ENCODE measurements around the gene MKX. TPM values are rescaled to one million over a fixed set of nuclear protein-coding genes. Genes with fewer than 3 reads are reported as not detected.

Gene MKX
- polyA plus RNA-seq, 4 donors: 0.25 to 0.31 (median 0.27) TPM; not detected in 1

DNA sequence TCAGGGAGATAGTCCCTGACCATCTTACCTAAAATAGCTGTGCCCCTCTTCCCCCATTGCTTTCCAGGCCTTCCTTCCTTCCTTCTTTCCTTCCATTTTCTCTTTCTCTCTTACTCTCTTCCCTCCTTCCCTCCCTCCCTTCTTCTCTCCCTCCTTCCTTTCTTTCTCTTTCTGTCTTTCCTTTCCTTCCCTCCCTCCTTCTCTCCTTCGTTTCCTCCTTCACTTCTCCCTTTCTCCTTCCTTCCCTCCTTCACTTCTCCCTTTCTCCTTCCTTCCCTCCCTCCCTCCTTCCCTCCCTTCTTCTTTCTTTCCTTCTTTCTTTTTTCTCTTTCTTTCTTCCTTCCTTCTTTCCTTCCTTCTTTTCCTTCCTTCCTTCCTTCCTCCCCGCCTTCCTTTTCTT, 24.6 kb upstream of the MKX start:
- H3K9me3 ChIP-seq (ENCODE audit: control insufficient read depth in 2 of 2, insufficient read depth in 1 of 2, low read depth in 1 of 2, low read length in 1 of 2): no peaks in the 10 kb centered on the region
- H3K4me1 ChIP-seq (ENCODE audit: control insufficient read depth in 3 of 3, insufficient read depth in 2 of 3, low read depth in 1 of 3, low read length in 2 of 3): no peaks in the 10 kb centered on the region
- FAIRE-seq: no peak
- H3K4me3 ChIP-seq (ENCODE audit: low read depth in 1 of 3, low read length in 3 of 3): no peak overlapping the region
- H3K27me3 ChIP-seq (ENCODE audit: control insufficient read depth in 3 of 3, insufficient read depth in 3 of 3, low read length in 3 of 3): no peaks in the 10 kb centered on the region
- WGBS, 3 donors: 74 to 86% (median 77%) methylated on average over 2 of the region's 2 CpGs
- H3K36me3 ChIP-seq (ENCODE audit: control insufficient read depth in 3 of 3, insufficient read depth in 2 of 3, low read depth in 1 of 3, low read length in 3 of 3): no peaks in the 10 kb centered on the region
- H3K27ac ChIP-seq (ENCODE audit: low read depth in 1 of 3, low read length in 2 of 3): no peak overlapping the region
- DNase-seq: no peak

DNA sequence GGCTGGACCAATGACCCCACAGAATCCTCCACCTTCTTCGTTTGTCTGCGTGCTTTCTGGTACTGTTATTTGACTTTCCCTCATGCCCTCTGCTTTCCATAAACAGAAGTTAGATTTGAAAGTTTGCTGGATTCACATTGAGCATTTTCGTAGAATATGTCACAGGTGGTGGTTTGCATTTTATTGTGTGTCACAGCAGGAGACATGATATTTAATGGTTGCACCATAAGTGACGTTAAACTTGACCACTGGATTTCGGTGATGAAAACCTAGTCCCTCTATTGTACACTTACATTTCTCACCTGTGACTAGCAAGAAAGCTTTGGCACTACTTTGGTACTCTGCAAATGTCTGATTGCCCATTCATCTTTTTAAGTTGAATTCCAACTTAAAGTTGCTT, 15.2 kb upstream of the MKX start:
- H3K27ac ChIP-seq (ENCODE audit: low read depth in 1 of 3, low read length in 2 of 3): no peak overlapping the region

DNA sequence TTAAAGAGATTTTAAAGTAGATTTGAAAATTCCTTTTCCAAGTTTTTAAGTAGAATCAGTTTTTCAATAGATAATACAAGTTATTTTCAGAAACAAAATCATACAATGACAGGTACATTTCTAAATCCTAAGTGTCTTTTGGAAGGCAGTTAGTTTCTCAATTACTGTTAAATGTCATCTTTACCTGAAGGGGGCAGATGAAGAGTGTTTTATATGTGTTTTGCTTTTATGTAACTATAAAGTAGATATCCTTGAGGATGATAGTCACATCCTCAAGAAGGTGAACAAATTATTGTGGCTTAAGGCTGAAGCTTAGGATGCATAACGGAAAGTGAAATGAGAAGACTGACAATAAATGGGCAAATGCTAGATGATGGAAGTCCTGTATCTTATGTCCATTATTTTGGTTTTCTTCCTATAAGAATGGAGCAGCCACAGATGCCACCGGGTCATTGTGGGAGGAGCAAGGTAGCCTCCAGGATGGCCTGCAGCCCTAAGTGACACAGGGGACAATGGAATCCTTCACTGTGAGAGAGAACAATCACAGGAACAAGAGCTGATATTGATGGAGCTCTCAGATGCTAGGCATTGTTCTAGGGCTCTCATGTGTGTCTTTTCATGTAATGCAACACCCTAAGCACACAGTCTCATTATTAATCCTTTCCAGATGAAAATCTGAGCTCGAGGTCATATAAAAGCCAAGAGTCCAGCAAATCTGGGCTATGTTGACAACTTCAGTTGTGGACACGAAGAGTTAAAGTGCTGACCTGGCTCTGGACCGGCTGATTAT, 14.1 kb upstream of the MKX start:
- H3K27me3 ChIP-seq (ENCODE audit: control insufficient read depth in 3 of 3, insufficient read depth in 3 of 3, low read length in 3 of 3): peaks cover 0 to 4% (median 3%) of the 10 kb centered on the region in 3 donors
- no peaks in the 10 kb centered on the region for H3K36me3 ChIP-seq (ENCODE audit: control insufficient read depth in 3 of 3, insufficient read depth in 2 of 3, low read depth in 1 of 3, low read length in 3 of 3)
- FAIRE-seq (no peak), DNase-seq (no peak)
- no peak overlapping the region for H3K4me3 ChIP-seq (ENCODE audit: low read depth in 1 of 3, low read length in 3 of 3)
- no peak overlapping the region for H3K27ac ChIP-seq (ENCODE audit: low read depth in 1 of 3, low read length in 2 of 3)
- 43 to 56% (median 48%) methylated on average over 5 of the region's 5 CpGs for WGBS, 3 donors
- no peaks in the 10 kb centered on the region for H3K4me1 ChIP-seq (ENCODE audit: control insufficient read depth in 3 of 3, insufficient read depth in 2 of 3, low read depth in 1 of 3, low read length in 2 of 3)
- peaks cover 0 to 2% of the 10 kb centered on the region in 2 donors for H3K9me3 ChIP-seq (ENCODE audit: control insufficient read depth in 2 of 2, insufficient read depth in 1 of 2, low read depth in 1 of 2, low read length in 1 of 2)

More for the DNA sequence above, 15.2 kb upstream of the MKX start:
- 84 to 88% (median 87%) methylated on average over 5 of the region's 5 CpGs for WGBS, 3 donors
- no peak for DNase-seq
- no peaks in the 10 kb centered on the region for H3K4me1 ChIP-seq (ENCODE audit: control insufficient read depth in 3 of 3, insufficient read depth in 2 of 3, low read depth in 1 of 3, low read length in 2 of 3)
- no peak overlapping the region for H3K4me3 ChIP-seq (ENCODE audit: low read depth in 1 of 3, low read length in 3 of 3)
- no peaks in the 10 kb centered on the region for H3K9me3 ChIP-seq (ENCODE audit: control insufficient read depth in 2 of 2, insufficient read depth in 1 of 2, low read depth in 1 of 2, low read length in 1 of 2)
- peaks cover 0 to 4% (median 0%) of the 10 kb centered on the region in 3 donors for H3K27me3 ChIP-seq (ENCODE audit: control insufficient read depth in 3 of 3, insufficient read depth in 3 of 3, low read length in 3 of 3)
- H3K36me3 ChIP-seq (ENCODE audit: control insufficient read depth in 3 of 3, insufficient read depth in 2 of 3, low read depth in 1 of 3, low read length in 3 of 3): no peaks in the 10 kb centered on the region
- no peak for FAIRE-seq

DNA sequence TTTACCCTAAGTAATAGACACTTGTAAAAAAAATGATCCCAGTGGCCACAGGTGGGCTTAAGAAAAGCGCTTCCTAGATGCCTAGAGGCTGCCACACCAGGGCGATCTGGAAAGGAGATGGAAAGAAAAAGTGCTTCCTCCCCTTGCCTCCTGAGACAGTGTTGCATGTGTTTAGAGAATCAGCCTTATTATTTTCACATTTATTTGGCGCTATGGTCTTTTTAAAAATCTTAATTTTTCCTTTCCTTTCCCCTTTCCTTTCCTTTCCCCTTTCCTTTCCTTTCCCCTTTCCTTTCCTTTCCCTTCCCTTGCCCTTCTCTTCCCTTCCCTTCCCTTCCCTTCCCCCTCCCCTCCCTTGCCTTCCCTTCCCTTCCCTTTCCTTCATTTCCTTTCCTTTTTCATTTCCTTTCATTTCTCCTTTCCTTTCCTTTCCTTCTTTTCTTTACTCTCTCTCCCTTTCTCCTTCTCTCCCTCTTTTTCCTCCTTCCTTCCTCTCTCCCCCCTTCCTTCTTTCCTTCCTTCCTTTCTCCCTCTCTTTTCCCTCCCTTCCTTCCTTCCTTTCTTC, 7.1 kb upstream of the MKX start:
- Histone ChIP-seq H3K9me3 (ENCODE audit: control insufficient read depth in 2 of 2, insufficient read depth in 1 of 2, low read depth in 1 of 2, low read length in 1 of 2) (peaks cover 0 to 2% of the 10 kb centered on the region in 2 donors), H3K4me3 (ENCODE audit: low read depth in 1 of 3, low read length in 3 of 3) (no peak overlapping the region), H3K36me3 (ENCODE audit: control insufficient read depth in 3 of 3, insufficient read depth in 2 of 3, low read depth in 1 of 3, low read length in 3 of 3) (no peaks in the 10 kb centered on the region), H3K27me3 (ENCODE audit: control insufficient read depth in 3 of 3, insufficient read depth in 3 of 3, low read length in 3 of 3) (peaks cover 0 to 13% (median 8%) of the 10 kb centered on the region in 3 donors), H3K4me1 (ENCODE audit: control insufficient read depth in 3 of 3, insufficient read depth in 2 of 3, low read depth in 1 of 3, low read length in 2 of 3) (no peaks in the 10 kb centered on the region), H3K27ac (ENCODE audit: low read depth in 1 of 3, low read length in 2 of 3) (no peak overlapping the region)
- WGBS, 3 donors: 81 to 87% (median 82%) methylated on average over 3 of the region's 3 CpGs
- FAIRE-seq: no peak
- DNase-seq: no peak

DNA sequence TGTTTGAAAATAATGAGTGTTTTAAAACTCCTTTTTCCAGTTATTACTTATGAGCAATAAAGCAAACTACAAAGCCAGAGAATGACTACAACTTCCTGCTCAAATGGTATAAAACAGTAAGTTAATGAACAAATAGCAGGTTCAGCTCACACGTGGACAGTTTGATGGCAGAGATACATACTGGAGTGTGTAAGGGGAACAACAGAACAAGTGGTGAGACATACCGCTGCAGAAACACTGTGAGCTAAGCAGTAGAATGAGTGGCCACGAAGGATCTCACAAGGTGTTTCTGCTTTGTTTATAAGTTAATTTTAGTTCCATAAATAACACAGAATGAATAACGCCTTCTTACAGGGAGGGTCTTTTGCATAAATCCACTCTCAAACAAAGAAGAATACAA, 3.0 kb upstream of the MKX start:
- WGBS, 3 donors: 17 to 34% (median 25%) methylated on average over 4 of the region's 4 CpGs
- Histone ChIP-seq H3K4me1 (ENCODE audit: control insufficient read depth in 3 of 3, insufficient read depth in 2 of 3, low read depth in 1 of 3, low read length in 2 of 3) (peaks cover 2 to 22% (median 3%) of the 10 kb centered on the region in 3 donors), H3K27ac (ENCODE audit: low read depth in 1 of 3, low read length in 2 of 3) (no peak overlapping the region), H3K9me3 (ENCODE audit: control insufficient read depth in 2 of 2, insufficient read depth in 1 of 2, low read depth in 1 of 2, low read length in 1 of 2) (peaks cover 0 to 3% of the 10 kb centered on the region in 2 donors), H3K27me3 (ENCODE audit: control insufficient read depth in 3 of 3, insufficient read depth in 3 of 3, low read length in 3 of 3) (peaks cover 14 to 49% (median 32%) of the 10 kb centered on the region in 3 donors), H3K4me3 (ENCODE audit: low read depth in 1 of 3, low read length in 3 of 3) (no peak overlapping the region), H3K36me3 (ENCODE audit: control insufficient read depth in 3 of 3, insufficient read depth in 2 of 3, low read depth in 1 of 3, low read length in 3 of 3) (no peaks in the 10 kb centered on the region)
- DNase-seq (no peak), FAIRE-seq (no peak)

DNA sequence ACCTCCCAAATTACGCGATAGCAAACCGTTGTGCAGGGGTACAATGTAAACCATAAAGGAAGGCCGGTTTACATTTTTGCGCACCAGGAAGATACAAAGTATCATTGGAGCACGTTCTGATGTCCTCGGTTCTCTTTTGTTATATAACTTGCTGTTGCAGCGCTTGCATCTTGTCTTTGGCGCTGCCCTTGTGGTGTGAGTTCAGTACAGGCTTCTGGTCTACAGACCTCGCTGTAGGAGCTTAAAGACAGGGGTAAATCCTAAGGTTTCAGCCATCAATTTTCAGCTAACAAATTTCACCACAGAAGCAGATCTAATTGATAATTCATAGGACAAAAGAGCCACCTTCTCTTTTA, 1.5 kb upstream of the MKX start:
- DNase-seq: peak in 1 of 2 donors; percentile 11
- H3K4me3 ChIP-seq (ENCODE audit: low read depth in 1 of 3, low read length in 3 of 3): no peak overlapping the region
- no peaks in the 10 kb centered on the region for H3K36me3 ChIP-seq (ENCODE audit: control insufficient read depth in 3 of 3, insufficient read depth in 2 of 3, low read depth in 1 of 3, low read length in 3 of 3)
- no peak overlapping the region for H3K27ac ChIP-seq (ENCODE audit: low read depth in 1 of 3, low read length in 2 of 3)
- H3K27me3 ChIP-seq (ENCODE audit: control insufficient read depth in 3 of 3, insufficient read depth in 3 of 3, low read length in 3 of 3): peaks cover 21 to 59% (median 36%) of the 10 kb centered on the region in 3 donors
- H3K4me1 ChIP-seq (ENCODE audit: control insufficient read depth in 3 of 3, insufficient read depth in 2 of 3, low read depth in 1 of 3, low read length in 2 of 3): peaks cover 4 to 32% (median 6%) of the 10 kb centered on the region in 3 donors
- no peak for FAIRE-seq
- 12 to 23% (median 13%) methylated on average over 10 of the region's 10 CpGs for WGBS, 3 donors
- peaks cover 0 to 3% of the 10 kb centered on the region in 2 donors for H3K9me3 ChIP-seq (ENCODE audit: control insufficient read depth in 2 of 2, insufficient read depth in 1 of 2, low read depth in 1 of 2, low read length in 1 of 2)

DNA sequence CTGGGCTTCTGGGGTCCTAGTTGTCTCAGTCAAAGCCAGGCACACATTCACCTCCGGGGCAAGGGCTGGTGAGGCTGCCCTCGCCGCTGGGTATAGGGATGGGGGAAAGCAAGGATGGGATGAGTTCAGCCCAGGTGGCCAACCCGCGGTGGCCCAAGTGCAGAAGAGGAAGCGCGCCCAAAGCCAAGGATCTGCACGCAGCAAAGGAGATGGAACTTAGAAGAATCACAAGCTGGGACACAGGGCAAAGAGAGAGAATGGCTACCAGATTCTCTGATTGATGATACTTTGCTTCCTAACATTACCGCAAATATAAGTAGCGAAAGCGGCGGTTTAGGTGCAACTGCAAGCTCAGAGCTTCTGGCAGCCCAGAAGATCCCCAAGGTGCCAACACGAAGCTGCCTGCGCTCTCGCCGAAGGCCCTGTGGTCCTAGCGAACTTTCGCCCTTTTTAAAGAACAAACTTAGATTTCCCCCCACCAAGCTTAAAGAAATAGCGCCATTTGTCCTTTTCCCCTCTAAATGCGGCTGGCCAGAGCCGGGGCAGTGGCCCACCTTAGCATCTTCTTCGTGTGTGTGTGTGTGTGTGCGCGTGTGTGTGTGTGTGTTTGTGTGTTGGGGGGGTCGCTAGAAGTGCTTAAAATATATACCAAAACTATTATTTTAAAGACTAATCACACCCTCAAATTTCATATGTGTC, 927 bp upstream of the MKX start:
- Histone ChIP-seq H3K27ac (ENCODE audit: low read depth in 1 of 3, low read length in 2 of 3) (no peak overlapping the region), H3K4me3 (ENCODE audit: low read depth in 1 of 3, low read length in 3 of 3) (peak overlapping the region in 1 of 3 donors; percentile 22), H3K27me3 (ENCODE audit: control insufficient read depth in 3 of 3, insufficient read depth in 3 of 3, low read length in 3 of 3) (peaks cover 25 to 64% (median 36%) of the 10 kb centered on the region in 3 donors), H3K4me1 (ENCODE audit: control insufficient read depth in 3 of 3, insufficient read depth in 2 of 3, low read depth in 1 of 3, low read length in 2 of 3) (peaks cover 4 to 35% (median 6%) of the 10 kb centered on the region in 3 donors), H3K36me3 (ENCODE audit: control insufficient read depth in 3 of 3, insufficient read depth in 2 of 3, low read depth in 1 of 3, low read length in 3 of 3) (no peaks in the 10 kb centered on the region), H3K9me3 (ENCODE audit: control insufficient read depth in 2 of 2, insufficient read depth in 1 of 2, low read depth in 1 of 2, low read length in 1 of 2) (peaks cover 0 to 3% of the 10 kb centered on the region in 2 donors)
- peak in 1 of 2 donors; percentile 15 for DNase-seq
- no peak for FAIRE-seq
- WGBS, 3 donors: 8 to 12% (median 9%) methylated on average over 25 of the region's 25 CpGs
